Panc1 (cell line): Measurements from ENCODE around the gene RAP1GAP2.

Experiments
- POLR2AphosphoS5 ChIP-seq: IDR thresholded peaks from 2 replicates; pipeline ENCODE4 v1.6.1; 2012; ENCODE audit warnings: mild to moderate bottlenecking, low read depth, low read length, moderate library complexity
- TCF7L2 ChIP-seq: IDR thresholded peaks from 2 replicates; pipeline ENCODE4 v1.6.1; 2011; ENCODE audit warnings: mild to moderate bottlenecking, low read depth, low read length, inconsistent platforms
- TF ChIP-seq, protein P1 (sequence below): fragments of 450-650 bp; IDR thresholded peaks from 2 replicates; pipeline ENCODE4 v1.5.1; 2017; ENCODE audit warnings: mild to moderate bottlenecking

DNA sequence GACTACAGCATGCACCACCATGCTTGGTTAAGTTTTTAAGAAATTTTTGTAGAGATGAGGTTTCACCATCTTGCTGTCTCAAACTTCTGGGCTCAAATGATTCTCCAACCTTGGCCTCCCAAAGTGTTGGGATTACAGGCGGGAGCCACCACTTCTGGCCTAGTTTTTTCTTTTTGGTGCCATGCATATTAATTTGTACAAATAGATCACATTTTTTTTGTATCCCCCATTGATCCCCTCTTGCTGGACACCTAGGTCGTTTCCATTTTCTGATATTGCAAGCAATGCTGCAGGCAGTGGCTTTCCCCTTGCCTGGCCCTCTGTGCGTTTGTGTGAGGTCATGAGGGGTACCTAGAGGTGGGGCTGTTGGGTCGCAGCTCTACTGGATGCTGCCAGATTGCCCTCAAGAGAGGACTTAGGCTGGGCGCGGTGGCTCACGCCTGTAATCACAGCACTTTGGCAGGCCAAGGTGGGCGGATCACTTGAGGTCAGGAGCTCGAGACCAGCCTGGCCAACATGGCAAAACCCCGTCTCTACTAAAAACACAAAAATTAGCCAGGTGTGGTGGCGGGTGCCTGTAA lies 23.8 kb downstream of the RAP1GAP2 start:
- TF ChIP-seq, protein P1, sequence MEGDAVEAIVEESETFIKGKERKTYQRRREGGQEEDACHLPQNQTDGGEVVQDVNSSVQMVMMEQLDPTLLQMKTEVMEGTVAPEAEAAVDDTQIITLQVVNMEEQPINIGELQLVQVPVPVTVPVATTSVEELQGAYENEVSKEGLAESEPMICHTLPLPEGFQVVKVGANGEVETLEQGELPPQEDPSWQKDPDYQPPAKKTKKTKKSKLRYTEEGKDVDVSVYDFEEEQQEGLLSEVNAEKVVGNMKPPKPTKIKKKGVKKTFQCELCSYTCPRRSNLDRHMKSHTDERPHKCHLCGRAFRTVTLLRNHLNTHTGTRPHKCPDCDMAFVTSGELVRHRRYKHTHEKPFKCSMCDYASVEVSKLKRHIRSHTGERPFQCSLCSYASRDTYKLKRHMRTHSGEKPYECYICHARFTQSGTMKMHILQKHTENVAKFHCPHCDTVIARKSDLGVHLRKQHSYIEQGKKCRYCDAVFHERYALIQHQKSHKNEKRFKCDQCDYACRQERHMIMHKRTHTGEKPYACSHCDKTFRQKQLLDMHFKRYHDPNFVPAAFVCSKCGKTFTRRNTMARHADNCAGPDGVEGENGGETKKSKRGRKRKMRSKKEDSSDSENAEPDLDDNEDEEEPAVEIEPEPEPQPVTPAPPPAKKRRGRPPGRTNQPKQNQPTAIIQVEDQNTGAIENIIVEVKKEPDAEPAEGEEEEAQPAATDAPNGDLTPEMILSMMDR = no peak
- TF ChIP-seq POLR2AphosphoS5 (no peak), TCF7L2 (no peak)
